ENCODE results near the gene PAFAH2.

- TF ChIP-seq ATF3 (IDR thresholded peaks at IDR 0.05; ENCODE audit: insufficient read depth, low read depth, low read length) (no peak), CHD2 (IDR thresholded peaks at IDR 0.05; ENCODE audit: low read length) (no peak), POLR2A (IDR thresholded peaks at IDR 0.05; ENCODE audit: control extremely low read depth in 1 of 2, low read depth in 2 of 2, low read length in 2 of 2) (no peak), ZNF274 (IDR thresholded peaks at IDR 0.05; ENCODE audit: borderline replicate concordance, extremely low read depth, low read length) (no peak), EP300 (IDR thresholded peaks at IDR 0.05; ENCODE audit: borderline replicate concordance in 1 of 2, low read depth in 2 of 2, low read length in 2 of 2) (no peak), FOSL1 (IDR thresholded peaks at IDR 0.05; ENCODE audit: insufficient read depth, low read depth, low read length) (no peak), EZH2 (IDR thresholded peaks at IDR 0.05; ENCODE audit: low read depth, low read length, severe bottlenecking) (no peak), POLR2AphosphoS5 (IDR thresholded peaks at IDR 0.05; ENCODE audit: low read depth, low read length) (no peak), TBP (IDR thresholded peaks at IDR 0.05; ENCODE audit: low read depth, low read length) (no peak)
These were observed 24.5 kb upstream of the PAFAH2 start for GRCh38 chr1:26022404-26022779.

Data from H1 (cell line).